ENCODE results near the gene DYNC2H1.
A peak's percentile ranks its signal among the peaks of the same experiment; 100 is the strongest.

The DYNC2H1 gene

GRCh38 chr11:103325686-103326069, 216.5 kb downstream of the DYNC2H1 start:
- TF ChIP-seq CTCF (IDR thresholded peaks at IDR 0.05), result no peak

- TF ChIP-seq CTCF (IDR thresholded peaks at IDR 0.05), result peak; percentile 78
These were observed 217.0 kb downstream of the DYNC2H1 start for GRCh38 chr11:103326070-103326794.

GRCh38 chr11:103327721-103328120, 218.5 kb downstream of the DYNC2H1 start:
- TF ChIP-seq CTCF (IDR thresholded peaks at IDR 0.05), result no peak

- TF ChIP-seq CTCF (IDR thresholded peaks at IDR 0.05), result no peak
These were observed 223.2 kb downstream of the DYNC2H1 start for GRCh38 chr11:103332409-103332808.

GRCh38 chr11:103338621-103339484, 229.6 kb downstream of the DYNC2H1 start:
- TF ChIP-seq CTCF (IDR thresholded peaks at IDR 0.05), result no peak

- no peak for TF ChIP-seq CTCF (IDR thresholded peaks at IDR 0.05)
These were observed 230.2 kb downstream of the DYNC2H1 start for GRCh38 chr11:103339485-103339857.

- TF ChIP-seq CTCF (IDR thresholded peaks at IDR 0.05), result no peak
These were observed 231.7 kb downstream of the DYNC2H1 start for GRCh38 chr11:103340956-103341355.

Data from LNCAP (cell line).